NCI-H524 treated with DMSO at 0.1 percent for 48 hours (cell line): Measurements from ENCODE around the gene C22orf15.

Source experiments
- DNase-seq: peaks from one replicate; lab custom pipeline; 2025; lab: John Stamatoyannopoulos, UW

The C22orf15 gene

GRCh38 chr22:23789121-23789520 lies 26.3 kb downstream of the C22orf15 start:
- DNase-seq = no peak

GRCh38 chr22:23789638-23790037 lies 26.8 kb downstream of the C22orf15 start:
- no peak for DNase-seq

DNA sequence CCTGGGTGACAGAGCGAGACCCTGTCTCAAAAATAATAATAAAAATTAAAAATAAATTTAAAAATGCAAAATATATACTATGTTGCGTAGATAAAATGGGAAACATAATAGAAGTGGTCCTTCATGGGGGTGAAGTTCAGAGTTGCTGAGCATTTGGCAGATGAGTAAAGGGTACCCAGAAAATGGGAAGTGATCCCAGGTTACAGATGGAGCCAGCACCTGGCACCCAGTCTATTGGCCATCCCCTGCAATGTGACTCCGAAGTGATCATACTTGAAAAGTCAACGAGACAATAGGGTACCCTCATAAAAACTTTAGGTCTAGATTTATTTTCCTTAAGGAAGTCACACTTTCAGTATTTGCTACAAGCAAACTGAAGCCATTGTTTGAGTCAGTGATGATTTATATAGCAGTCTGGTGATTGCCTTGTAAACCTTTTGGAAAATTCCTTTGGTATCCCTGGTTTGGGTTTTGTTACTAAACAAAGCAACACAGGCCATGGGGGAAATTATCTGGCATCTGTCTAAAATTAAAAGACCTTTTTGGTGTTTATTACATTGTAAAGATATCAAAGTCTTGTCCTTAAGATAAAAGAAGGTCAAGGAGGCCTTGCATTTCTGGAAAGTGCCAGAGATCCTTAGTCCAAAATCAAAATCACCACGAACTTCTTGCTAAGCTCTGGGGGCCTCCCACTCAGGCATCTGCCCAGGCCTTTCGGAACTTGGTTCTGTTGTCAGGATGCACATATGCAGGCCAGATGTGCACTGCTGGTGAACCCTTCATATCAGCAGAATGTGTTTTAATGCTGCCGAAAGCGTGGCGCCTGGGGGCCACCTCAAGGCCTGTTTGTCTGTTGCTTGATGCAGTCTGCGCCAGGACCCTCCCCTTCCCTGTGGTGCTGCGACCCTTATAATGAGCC lies 28.3 kb downstream of the C22orf15 start:
- DNase-seq = no peak

DNA sequence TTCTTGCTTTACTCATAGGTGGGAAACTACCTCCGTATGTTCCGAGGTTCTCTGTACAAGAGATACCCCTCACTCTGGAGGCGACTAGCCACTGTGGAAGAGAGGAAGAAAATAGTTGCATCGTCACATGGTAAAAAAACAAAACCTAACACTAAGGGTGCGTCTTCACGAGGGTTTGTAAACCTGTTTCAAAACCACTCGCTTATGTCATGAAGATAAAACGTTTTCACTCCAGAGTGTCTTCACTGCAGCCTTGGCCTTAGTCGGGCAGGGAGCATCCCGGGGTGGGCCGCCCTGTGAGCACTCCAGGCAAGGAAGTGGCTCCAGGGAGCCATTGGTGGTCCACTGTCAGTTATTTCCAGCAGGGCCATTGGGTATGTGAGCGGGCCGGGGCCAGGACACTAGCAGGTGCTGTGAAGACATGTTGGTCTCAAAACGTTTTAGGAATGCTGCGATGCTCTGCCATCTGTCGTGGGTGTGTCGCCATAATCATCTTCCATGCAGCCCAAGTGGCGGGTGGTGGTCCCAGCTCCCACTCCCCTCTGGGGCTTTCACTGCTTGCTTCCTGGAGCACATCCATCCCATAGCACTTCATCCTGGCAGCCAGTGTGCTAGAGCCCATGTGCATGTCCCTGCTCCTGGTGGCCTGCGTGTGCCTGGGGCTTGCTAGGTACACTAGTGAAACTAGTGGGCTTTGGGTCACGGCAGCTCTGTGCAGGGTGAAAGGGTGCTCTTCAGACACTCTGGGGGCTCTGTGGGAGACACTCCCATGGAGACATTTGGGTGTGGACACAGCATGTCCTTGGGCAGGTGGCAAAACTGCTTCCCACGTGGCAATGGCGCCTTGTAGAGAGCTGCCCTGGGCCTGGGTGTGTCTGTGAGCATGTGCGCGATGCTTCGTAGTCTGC lies 29.2 kb downstream of the C22orf15 start:
- no peak for DNase-seq

GRCh38 chr22:23793326-23793725 lies 30.5 kb downstream of the C22orf15 start:
- no peak for DNase-seq

GRCh38 chr22:23796461-23796860 lies 33.7 kb downstream of the C22orf15 start:
- DNase-seq = no peak

GRCh38 chr22:23800297-23801237 lies 37.8 kb downstream of the C22orf15 start:
- no peak for DNase-seq

- no peak for DNase-seq
Measured at GRCh38 chr22:23801238-23801821, 38.5 kb downstream of the C22orf15 start.

DNA sequence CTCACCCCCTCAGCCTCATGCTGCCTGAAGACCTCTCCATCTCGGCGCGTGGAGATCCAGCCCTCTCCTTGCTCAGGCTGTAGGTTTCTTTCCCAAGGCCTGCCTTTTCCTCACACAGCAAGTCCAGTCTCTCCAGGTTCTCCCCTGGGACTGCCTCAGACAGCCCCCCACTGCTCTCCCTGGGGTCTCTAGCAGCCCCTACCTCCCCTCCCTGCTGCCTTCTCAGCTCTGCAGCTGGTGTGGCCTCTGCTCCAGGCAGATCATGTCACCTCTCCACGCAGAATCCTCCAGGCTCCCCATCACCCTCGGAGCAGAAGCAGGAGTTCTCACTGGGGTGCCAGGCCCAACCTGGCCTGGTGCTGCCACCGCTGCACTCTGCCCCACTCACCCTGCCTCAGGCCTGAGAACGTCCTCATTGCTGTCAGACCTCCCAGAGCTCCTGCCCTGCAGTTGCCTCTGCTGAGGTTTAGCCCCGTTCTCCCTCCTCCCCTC lies 39.1 kb downstream of the C22orf15 start:
- no peak for DNase-seq

DNA sequence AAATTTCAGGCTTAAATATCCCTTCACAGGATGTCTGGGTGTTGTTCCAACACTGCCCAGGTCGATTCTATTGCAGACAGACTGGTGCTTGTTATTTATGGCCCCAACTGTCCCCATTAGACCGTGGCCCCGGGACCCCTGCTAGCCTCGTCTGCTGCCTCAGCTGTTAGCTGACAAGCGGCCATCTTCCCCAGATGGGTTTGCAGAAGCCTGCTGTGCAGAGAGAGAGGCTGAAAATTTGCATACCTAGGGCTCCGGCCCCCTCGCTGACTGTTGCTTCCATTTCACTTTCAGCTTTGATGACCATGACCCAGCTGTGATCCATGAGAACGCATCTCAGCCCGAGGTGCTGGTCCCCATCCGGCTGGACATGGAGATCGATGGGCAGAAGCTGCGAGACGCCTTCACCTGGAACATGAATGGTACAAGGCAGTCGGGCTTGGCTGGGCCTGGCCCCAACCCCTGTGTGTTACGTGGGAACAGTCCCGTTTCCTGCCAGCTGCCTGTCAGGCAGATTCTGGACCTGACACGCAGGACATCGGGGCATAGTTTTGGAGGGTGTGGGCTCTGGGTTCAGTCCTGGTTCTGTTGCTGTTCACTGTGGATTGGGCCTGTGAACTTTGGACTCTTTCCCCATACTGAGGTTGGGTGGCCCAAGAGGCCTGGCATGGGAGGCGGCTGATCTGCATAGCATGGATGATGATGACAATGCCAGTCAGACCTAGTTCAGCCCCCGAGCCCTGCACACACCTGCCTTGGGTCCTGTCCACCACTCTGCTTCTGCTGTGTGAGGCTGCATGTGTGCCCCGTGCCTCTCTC lies 40.4 kb downstream of the C22orf15 start:
- no peak for DNase-seq

DNA sequence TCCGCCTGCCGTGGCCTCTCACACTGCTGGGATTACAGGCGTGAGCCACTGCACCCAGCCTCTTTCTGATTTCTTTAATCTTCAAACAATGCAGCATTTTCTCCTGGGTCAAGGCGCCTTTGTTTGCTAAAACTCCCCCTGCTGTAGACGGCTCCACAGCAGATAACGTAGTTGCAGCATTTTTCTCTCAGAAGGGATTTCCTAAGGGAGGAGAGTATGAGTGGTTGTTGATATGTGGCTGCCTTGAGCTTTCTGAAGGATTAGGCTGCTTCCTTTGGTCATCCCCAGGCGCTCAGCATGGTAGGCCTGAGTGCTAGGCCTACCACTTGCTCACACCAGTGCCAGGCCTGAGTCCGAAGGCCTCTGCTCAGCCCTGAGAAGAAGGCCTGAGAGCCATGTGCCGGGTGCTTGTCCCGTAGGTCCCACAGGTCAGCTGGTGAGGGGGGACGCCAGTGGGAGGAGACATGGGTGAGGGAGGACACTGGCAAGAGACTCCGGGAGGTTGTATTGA lies 42.0 kb downstream of the C22orf15 start:
- DNase-seq = no peak

DNA sequence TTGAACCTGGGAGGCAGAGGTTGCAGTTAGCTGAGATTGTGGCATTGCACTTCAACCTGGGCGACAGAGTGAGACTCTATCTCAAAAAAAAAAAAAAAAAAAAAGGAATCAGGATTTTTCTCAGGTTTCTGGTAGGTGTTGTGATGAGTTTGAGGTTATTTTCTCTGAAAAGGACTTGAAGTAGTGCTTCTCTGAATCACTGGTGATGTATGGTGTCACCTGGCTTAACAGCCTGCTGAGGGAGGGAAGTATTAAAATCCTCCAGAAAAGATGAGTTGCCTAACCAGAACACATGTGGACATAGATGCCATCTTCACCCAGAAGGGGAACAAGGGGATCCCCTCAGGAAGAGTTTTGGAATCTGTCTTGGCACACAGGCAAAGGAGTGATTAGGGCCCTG lies 44.0 kb downstream of the C22orf15 start:
- DNase-seq = no peak

DNA sequence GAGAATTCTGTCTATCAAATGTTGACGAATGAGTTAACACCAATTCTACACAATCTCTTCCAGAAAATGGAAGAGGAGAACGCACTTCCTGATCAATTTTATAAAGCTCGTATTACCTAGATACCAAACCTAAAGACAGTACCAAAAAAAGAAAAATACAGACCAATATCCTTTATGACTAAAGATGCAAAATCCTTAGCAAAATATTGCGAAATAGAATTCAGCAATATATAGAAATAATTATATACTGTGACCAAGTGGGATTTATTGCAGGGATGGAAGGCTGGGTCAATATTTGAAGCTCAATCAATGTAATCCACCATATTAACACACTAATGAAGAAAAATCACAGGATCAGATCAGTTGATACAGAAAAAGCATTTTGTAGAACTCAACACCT lies 49.6 kb downstream of the C22orf15 start:
- no peak for DNase-seq
